ENCODE results near the gene RND1. TPM values are rescaled to one million over a fixed set of nuclear protein-coding genes. Genes with fewer than 3 reads are reported as not detected.

RND1 gene
- total RNA-seq, 1 experiment from 2014 or later, result 5.1 TPM

- no peaks in the 10 kb centered on the region for H3K9me3 ChIP-seq
- Mint-ChIP-seq H3K27me3 (ENCODE audit: insufficient read depth, unreplicated experiment) (no peaks in the 10 kb centered on the region), H3K4me1 (ENCODE audit: low read depth, unreplicated experiment) (peaks cover 7% of the 10 kb centered on the region), H3K36me3 (ENCODE audit: insufficient read depth, unreplicated experiment) (peaks cover 25% of the 10 kb centered on the region), H3K9me3 (ENCODE audit: unreplicated experiment) (no peaks in the 10 kb centered on the region), H3K27ac (ENCODE audit: unreplicated experiment) (no peak overlapping the region), H3K4me3 (ENCODE audit: unreplicated experiment) (no peak overlapping the region)
- intact Hi-C loops (cut with micrococcal nuclease; ENCODE audit: unreplicated experiment), result no loop called here
- no peak for DNase-seq
- POLR2A ChIA-PET, result no interaction called here
- CTCF ChIA-PET, result interaction anchor here (1.5 kb wide), 1 partner anchor 67 kb away, joined by 4 read pairs; no protein-coding TSS in a partner anchor
- no peak overlapping the region for H3K4me3 ChIP-seq (ENCODE audit: low read depth, low read length)
- BruUV-seq (replicated peaks), result no TSS peak
- TF ChIP-seq CTCF (IDR thresholded peaks at IDR 0.05; ENCODE audit: insufficient read depth in 1 of 2, low read depth in 1 of 2, low read length in 1 of 2, severe bottlenecking in 1 of 2, unreplicated experiment in 1 of 2), result no peak
- no peaks in the 10 kb centered on the region for H3K4me1 ChIP-seq
- no peaks in the 10 kb centered on the region; the same call in 1 of the 2 replicates for H3K36me3 ChIP-seq (ENCODE audit: control insufficient read depth, insufficient read depth, low read length)
- H3K27me3 ChIP-seq (replicated peaks; ENCODE audit: control insufficient read depth, insufficient read depth, low read length), result no peaks in the 10 kb centered on the region
Measured at GRCh38 chr12:48824112-48824511, 41.6 kb downstream of the RND1 start.

GRCh38 chr12:48823281-48823680 lies 42.4 kb downstream of the RND1 start:
- H3K4me1 Mint-ChIP-seq (ENCODE audit: low read depth, unreplicated experiment), result peaks cover 7% of the 10 kb centered on the region
- H3K9me3 Mint-ChIP-seq (ENCODE audit: unreplicated experiment), result no peaks in the 10 kb centered on the region
- Histone ChIP-seq H3K36me3 (ENCODE audit: control insufficient read depth, insufficient read depth, low read length) (no peaks in the 10 kb centered on the region; the same call in 1 of the 2 replicates), H3K27me3 (replicated peaks; ENCODE audit: control insufficient read depth, insufficient read depth, low read length) (no peaks in the 10 kb centered on the region), H3K4me1 (no peaks in the 10 kb centered on the region), H3K4me3 (ENCODE audit: low read depth, low read length) (no peak overlapping the region), H3K9me3 (no peaks in the 10 kb centered on the region)
- ChIA-PET CTCF (interaction anchor here (1.5 kb wide), 1 partner anchor 68 kb away, joined by 4 read pairs; no protein-coding TSS in a partner anchor), POLR2A (interaction anchor here (0.6 kb wide), 1 partner anchor 308 kb away, joined by 3 read pairs; the partner anchor contains the start of gene TUBA1B)
- intact Hi-C loops (cut with micrococcal nuclease; ENCODE audit: unreplicated experiment), result no loop called here
- no peak overlapping the region for H3K27ac Mint-ChIP-seq (ENCODE audit: unreplicated experiment)
- BruUV-seq (replicated peaks), result no TSS peak
- no peak for DNase-seq
- H3K4me3 Mint-ChIP-seq (ENCODE audit: unreplicated experiment), result no peak overlapping the region
- no peak for TF ChIP-seq CTCF (IDR thresholded peaks at IDR 0.05; ENCODE audit: insufficient read depth in 1 of 2, low read depth in 1 of 2, low read length in 1 of 2, severe bottlenecking in 1 of 2, unreplicated experiment in 1 of 2)
- peaks cover 22% of the 10 kb centered on the region for H3K36me3 Mint-ChIP-seq (ENCODE audit: insufficient read depth, unreplicated experiment)
- no peaks in the 10 kb centered on the region for H3K27me3 Mint-ChIP-seq (ENCODE audit: insufficient read depth, unreplicated experiment)

- Mint-ChIP-seq H3K36me3 (ENCODE audit: insufficient read depth, unreplicated experiment) (peaks cover 21% of the 10 kb centered on the region), H3K4me1 (ENCODE audit: low read depth, unreplicated experiment) (peaks cover 7% of the 10 kb centered on the region), H3K27ac (ENCODE audit: unreplicated experiment) (no peak overlapping the region), H3K4me3 (ENCODE audit: unreplicated experiment) (no peak overlapping the region), H3K27me3 (ENCODE audit: insufficient read depth, unreplicated experiment) (no peaks in the 10 kb centered on the region), H3K9me3 (ENCODE audit: unreplicated experiment) (no peaks in the 10 kb centered on the region)
- Histone ChIP-seq H3K9me3 (no peaks in the 10 kb centered on the region), H3K36me3 (ENCODE audit: control insufficient read depth, insufficient read depth, low read length) (no peaks in the 10 kb centered on the region), H3K27me3 (replicated peaks; ENCODE audit: control insufficient read depth, insufficient read depth, low read length) (no peaks in the 10 kb centered on the region), H3K4me1 (peaks cover 2% of the 10 kb centered on the region), H3K4me3 (ENCODE audit: low read depth, low read length) (no peak overlapping the region)
- intact Hi-C loops (cut with micrococcal nuclease; ENCODE audit: unreplicated experiment), result no loop called here
- ChIA-PET CTCF (interaction anchor here (1.5 kb wide), 1 partner anchor 68 kb away, joined by 4 read pairs; no protein-coding TSS in a partner anchor), POLR2A (interaction anchor here (0.6 kb wide), 1 partner anchor 309 kb away, joined by 3 read pairs; the partner anchor contains the start of gene TUBA1B)
- BruUV-seq (replicated peaks), result no TSS peak
- TF ChIP-seq CTCF (IDR thresholded peaks at IDR 0.05; ENCODE audit: insufficient read depth in 1 of 2, low read depth in 1 of 2, low read length in 1 of 2, severe bottlenecking in 1 of 2, unreplicated experiment in 1 of 2), result no peak
- DNase-seq, result no peak
Measured at GRCh38 chr12:48822711-48823110, 43.0 kb downstream of the RND1 start.
